SK-N-SH (cell line): ENCODE data around the gene ALKBH6. TPM values are rescaled to one million over a fixed set of nuclear protein-coding genes. Genes with fewer than 3 reads are reported as not detected.

Source experiments
- CTCF ChIA-PET: fragments of 300-600, 350-600 bp; formaldehyde crosslinking; extraction: SDS; loops from one replicate; lab custom pipeline; 2021; lab: Yijun Ruan, JAX
- POLR2A ChIA-PET: fragments of 350-600 bp; sonication (Branson Sonifier 250); formaldehyde crosslinking; extraction: SDS; loops from one replicate; lab custom pipeline; 2020; ENCODE audit warnings: antibody characterized with exemption, inconsistent platforms; lab: Yijun Ruan, JAX
- DNase-seq: peaks from one replicate; pipeline ENCODE4 v3.0.0; 2012
- H2AFZ ChIP-seq: fragments of 200-600 bp; sonication (generic); 2 replicates; pipeline ENCODE4 v1.8.1; 2016; ENCODE audit warnings: antibody characterized with exemption, mild to moderate bottlenecking, low read depth
- H3F3A ChIP-seq: fragments of 200-600 bp; sonication (generic); replicated peaks from 2 replicates; pipeline ENCODE3; 2016; ENCODE audit warnings: antibody characterized with exemption, mild to moderate bottlenecking; ENCODE audit not compliant: insufficient read depth
- H3K27ac ChIP-seq, 2 experiments: fragments of 200-500 bp in 1 of 2; fragments of 200-600 bp in 1 of 2; sonication (Bioruptor generic) in 1 of 2; sonication (generic), shearing (Covaris generic) in 1 of 2; 2 replicates each; pipeline versions ENCODE4 v1.5.1 to v1.6.1; 2014 to 2016; ENCODE audit warnings: low read depth in 2 of 2, inconsistent platforms in 1 of 2, low read length in 1 of 2, mild to moderate bottlenecking in 1 of 2, mixed read lengths in 1 of 2
- H3K27me3 ChIP-seq: fragments of 200-600 bp; sonication (generic), shearing (Covaris generic); 2 replicates; pipeline ENCODE4 v1.6.1; 2016; ENCODE audit warnings: mixed run types; ENCODE audit not compliant: insufficient read depth
- H3K36me3 ChIP-seq, 2 experiments: fragments of 200-500 bp in 1 of 2; fragments of 200-600 bp in 1 of 2; sonication (Bioruptor generic) in 1 of 2; sonication (generic) in 1 of 2; replicated peaks in 1 of 2; 2 replicates each; pipeline versions ENCODE3 to v1.5.1; 2014 to 2016; ENCODE audit warnings: low read length in 1 of 2, mild to moderate bottlenecking in 1 of 2; ENCODE audit not compliant: insufficient read depth in 2 of 2, control insufficient read depth in 1 of 2
- H3K4me1 ChIP-seq, 2 experiments: fragments of 200-500 bp in 1 of 2; fragments of 200-600 bp in 1 of 2; sonication (Bioruptor generic) in 1 of 2; sonication (generic), shearing (Covaris generic) in 1 of 2; 2 replicates each; pipeline versions ENCODE4 v1.5.1 to v1.6.1; 2014 to 2016; ENCODE audit warnings: low read depth in 1 of 2, low read length in 1 of 2, mixed run types in 1 of 2; ENCODE audit not compliant: insufficient read depth in 2 of 2, control insufficient read depth in 1 of 2
- H3K4me2 ChIP-seq: fragments of 200-600 bp; sonication (generic), shearing (Covaris generic); 2 replicates; pipeline ENCODE4 v1.6.1; 2017; ENCODE audit warnings: mixed run types
- H3K4me3 ChIP-seq, 2 experiments: fragments of 200-500 bp in 1 of 2; fragments of 200-600 bp in 1 of 2; sonication (Bioruptor generic) in 1 of 2; sonication (generic), shearing (Covaris generic) in 1 of 2; 2 replicates each; pipeline versions ENCODE4 v1.5.1 to v1.8.1; 2014 to 2016; ENCODE audit warnings: low read depth in 2 of 2, inconsistent platforms in 1 of 2, low read length in 1 of 2, mild to moderate bottlenecking in 1 of 2, mixed read lengths in 1 of 2, moderate library complexity in 1 of 2
- H3K79me2 ChIP-seq: fragments of 200-600 bp; sonication (generic); 2 replicates; pipeline ENCODE4 v1.8.1; 2017; ENCODE audit warnings: mild to moderate bottlenecking; ENCODE audit not compliant: insufficient read depth
- H3K9ac ChIP-seq: fragments of 200-600 bp; sonication (generic); 2 replicates; pipeline ENCODE4 v1.6.1; 2017; ENCODE audit warnings: mixed run types
- H3K9me2 ChIP-seq: fragments of 200-600 bp; sonication (generic); 2 replicates; pipeline ENCODE4 v1.6.1; 2017; ENCODE audit warnings: mixed run types
- H3K9me3 ChIP-seq: fragments of 200-600 bp; sonication (generic); 2 replicates; pipeline ENCODE4 v1.6.1; 2017; ENCODE audit warnings: mixed run types, mild to moderate bottlenecking, moderate library complexity
- H4K20me1 ChIP-seq: fragments of 200-600 bp; sonication (generic); 2 replicates; pipeline ENCODE4 v1.6.1; 2017; ENCODE audit warnings: mild to moderate bottlenecking, mixed run types; ENCODE audit not compliant: insufficient read depth
- CTCF ChIP-seq: fragments of 200-600 bp; sonication (generic); IDR thresholded peaks from 2 replicates; pipeline ENCODE4 v1.6.1; 2017; ENCODE audit warnings: antibody characterized with exemption, mild to moderate bottlenecking, moderate library complexity
- ELF1 ChIP-seq: IDR thresholded peaks from 2 replicates; pipeline ENCODE4 v1.4.0; 2012
- EZH2phosphoT487 ChIP-seq: fragments of 200-600 bp; sonication (generic); IDR thresholded peaks from 2 replicates; pipeline ENCODE4 v1.6.1; 2017; ENCODE audit warnings: low read depth, mixed run types, mild to moderate bottlenecking, antibody characterized with exemption, moderate library complexity, borderline replicate concordance
- FOSL2 ChIP-seq: IDR thresholded peaks from 2 replicates; pipeline ENCODE4 v1.4.0; 2012; ENCODE audit warnings: low read depth, mild to moderate bottlenecking, moderate library complexity, borderline replicate concordance
- FOXM1 ChIP-seq: IDR thresholded peaks from 2 replicates; pipeline ENCODE4 v1.4.0; 2012; ENCODE audit warnings: low read depth, mild to moderate bottlenecking
- JUND ChIP-seq: IDR thresholded peaks from 2 replicates; pipeline ENCODE4 v1.4.0; 2012
- NFIC ChIP-seq: IDR thresholded peaks from 2 replicates; pipeline ENCODE4 v1.4.0; 2012; ENCODE audit warnings: borderline replicate concordance
- NRF1 ChIP-seq: IDR thresholded peaks from 2 replicates; pipeline ENCODE4 v1.6.1; 2012; ENCODE audit warnings: low read depth, mild to moderate bottlenecking, low read length
- RXRA ChIP-seq: IDR thresholded peaks from 2 replicates; pipeline ENCODE4 v1.4.0; 2012; ENCODE audit warnings: low read depth, mild to moderate bottlenecking, borderline replicate concordance
- SIN3A ChIP-seq: IDR thresholded peaks from 2 replicates; pipeline ENCODE4 v1.6.1; 2012; ENCODE audit warnings: low read depth, mild to moderate bottlenecking, low read length, moderate library complexity, borderline replicate concordance
- TEAD4 ChIP-seq: IDR thresholded peaks from 2 replicates; pipeline ENCODE4 v1.4.0; 2012; ENCODE audit warnings: mild to moderate bottlenecking, borderline replicate concordance; ENCODE audit not compliant: insufficient read depth
- WGBS: methylation state at CpG from one replicate; pipeline ENCODE4 v1.1.6; 2017; ENCODE audit warnings: low lambda C conversion rate; 5-methylcytosine and 5-hydroxymethylcytosine counted together
- polyA plus RNA-seq, 3 experiments: library from polyadenylated mRNA; depleted of rRNA; stranded (reverse); fragments of >200 nt; gene quantifications; 2 replicates each; pipeline ENCODE4 v1.2.3, GENCODE V29; 2012
- TF ChIP-seq, protein P1 (sequence below): IDR thresholded peaks from 2 replicates; pipeline ENCODE4; 2012
- TF ChIP-seq, protein P2 (sequence below): IDR thresholded peaks from 2 replicates; pipeline ENCODE4 v1.4.0; 2012; ENCODE audit warnings: low read depth
- TF ChIP-seq, protein P3 (sequence below): IDR thresholded peaks from 2 replicates; pipeline ENCODE4 v1.4.0; 2012; ENCODE audit warnings: low read depth, borderline replicate concordance

The ALKBH6 gene
- polyA plus RNA-seq, 1 of the 3 experiments (the other 2 are of a cell fraction) = 29.9 TPM

DNA sequence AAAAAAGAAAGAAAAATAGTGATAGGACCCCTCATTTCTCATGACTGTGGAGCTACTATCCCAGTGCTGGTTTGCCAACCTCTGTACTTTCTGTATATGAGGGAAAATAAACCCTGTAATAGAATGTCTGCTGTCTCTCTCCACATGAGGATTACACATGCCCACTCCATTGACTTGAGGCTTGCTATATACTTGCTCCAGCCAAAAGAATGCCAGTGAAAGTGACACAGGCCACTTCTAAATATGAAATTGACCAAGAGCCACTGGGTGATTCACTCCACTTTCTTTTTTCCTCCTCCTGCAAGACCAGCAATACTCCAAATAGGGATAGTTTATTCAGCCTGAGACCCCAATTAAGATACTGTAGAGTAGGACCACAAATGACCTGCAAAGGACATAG lies 33.8 kb upstream of the ALKBH6 start:
- Histone ChIP-seq H3K27me3 (no peaks in the 10 kb centered on the region), H4K20me1 (no peaks in the 10 kb centered on the region), H3K4me3 (no peak overlapping the region), H3K36me3 (no peaks in the 10 kb centered on the region), H3K27ac (no peak overlapping the region), H3K4me1 (peaks cover 0 to under 1% of the 10 kb centered on the region in 2 experiments; a peak in 2 of 4 replicates), H2AFZ (no peak overlapping the region), H3F3A (peaks cover 1% of the 10 kb centered on the region), H3K9me2 (no peaks in the 10 kb centered on the region), H3K79me2 (no peaks in the 10 kb centered on the region), H3K9ac (no peak overlapping the region), H3K4me2 (no peak overlapping the region), H3K9me3 (no peaks in the 10 kb centered on the region)
- CTCF ChIA-PET = interaction anchor here (1.3 kb wide), 1 partner anchor 8 kb away, joined by 4 read pairs; no protein-coding TSS in a partner anchor
- TF ChIP-seq RXRA (no peak), EZH2phosphoT487 (no peak), NFIC (no peak), SIN3A (no peak), ELF1 (no peak)
- TF ChIP-seq, protein P1, sequence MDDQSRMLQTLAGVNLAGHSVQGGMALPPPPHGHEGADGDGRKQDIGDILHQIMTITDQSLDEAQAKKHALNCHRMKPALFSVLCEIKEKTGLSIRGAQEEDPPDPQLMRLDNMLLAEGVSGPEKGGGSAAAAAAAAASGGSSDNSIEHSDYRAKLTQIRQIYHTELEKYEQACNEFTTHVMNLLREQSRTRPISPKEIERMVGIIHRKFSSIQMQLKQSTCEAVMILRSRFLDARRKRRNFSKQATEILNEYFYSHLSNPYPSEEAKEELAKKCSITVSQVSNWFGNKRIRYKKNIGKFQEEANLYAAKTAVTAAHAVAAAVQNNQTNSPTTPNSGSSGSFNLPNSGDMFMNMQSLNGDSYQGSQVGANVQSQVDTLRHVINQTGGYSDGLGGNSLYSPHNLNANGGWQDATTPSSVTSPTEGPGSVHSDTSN = no peak
- POLR2A ChIA-PET = no interaction called here
- no peak for DNase-seq

DNA sequence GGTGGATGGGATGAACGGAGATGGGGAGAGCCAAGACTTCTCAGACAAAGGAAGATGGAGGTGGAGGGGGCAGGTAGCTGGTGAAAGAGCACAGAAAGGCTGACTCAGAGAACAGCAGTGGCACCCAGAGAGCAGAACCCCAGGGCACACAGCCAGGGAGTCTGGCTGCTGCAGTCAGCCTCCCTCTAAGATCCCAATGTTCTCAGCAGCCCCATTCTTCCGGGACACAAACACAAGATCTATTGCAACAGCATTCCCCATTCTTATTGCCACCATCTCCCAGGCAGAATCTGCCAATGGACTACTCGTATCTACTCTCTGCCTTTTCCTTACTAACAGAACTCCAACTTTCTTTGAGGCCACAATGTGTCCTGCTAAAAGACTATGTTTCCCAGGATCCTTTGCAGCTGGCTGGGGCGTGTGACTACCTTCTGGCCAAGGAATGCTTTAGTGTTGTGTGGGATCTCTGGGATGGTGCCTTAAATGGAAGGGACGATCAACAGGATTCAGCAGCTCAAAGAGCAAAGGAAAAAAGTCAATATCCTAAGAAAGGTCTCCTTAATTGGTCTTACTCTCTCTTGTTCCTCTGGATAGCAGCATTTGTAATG lies 32.5 kb upstream of the ALKBH6 start:
- no peak overlapping the region for H3K9ac ChIP-seq
- no peaks in the 10 kb centered on the region for H3F3A ChIP-seq
- no peaks in the 10 kb centered on the region for H3K9me3 ChIP-seq
- ChIA-PET CTCF (interaction anchor here (1.3 kb wide), 1 partner anchor 10 kb away, joined by 4 read pairs; no protein-coding TSS in a partner anchor), POLR2A (no interaction called here)
- no peaks in the 10 kb centered on the region for H4K20me1 ChIP-seq
- no peak overlapping the region for H3K4me2 ChIP-seq
- H3K36me3 ChIP-seq = no peaks in the 10 kb centered on the region
- no peaks in the 10 kb centered on the region for H3K4me1 ChIP-seq
- no peak overlapping the region for H2AFZ ChIP-seq
- WGBS = 84% methylated on average over 5 of the region's 5 CpGs
- no peaks in the 10 kb centered on the region for H3K9me2 ChIP-seq
- no peaks in the 10 kb centered on the region for H3K27me3 ChIP-seq
- TF ChIP-seq JUND = no peak
- TF ChIP-seq, protein P2, sequence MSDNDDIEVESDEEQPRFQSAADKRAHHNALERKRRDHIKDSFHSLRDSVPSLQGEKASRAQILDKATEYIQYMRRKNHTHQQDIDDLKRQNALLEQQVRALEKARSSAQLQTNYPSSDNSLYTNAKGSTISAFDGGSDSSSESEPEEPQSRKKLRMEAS = no peak
- DNase-seq = no peak
- no peak overlapping the region for H3K27ac ChIP-seq
- no peaks in the 10 kb centered on the region for H3K79me2 ChIP-seq
- no peak overlapping the region for H3K4me3 ChIP-seq

- H3K9ac ChIP-seq = no peak overlapping the region
- H3K36me3 ChIP-seq = no peaks in the 10 kb centered on the region
- POLR2A ChIA-PET = interaction anchor here (1.6 kb wide), 1 partner anchor 10 kb away, joined by 4 read pairs; the partner anchor contains the start of gene THAP8
- H3K79me2 ChIP-seq = no peaks in the 10 kb centered on the region
- no peaks in the 10 kb centered on the region for H4K20me1 ChIP-seq
- H3K27me3 ChIP-seq = no peaks in the 10 kb centered on the region
- no peaks in the 10 kb centered on the region for H3K9me2 ChIP-seq
- CTCF ChIA-PET = interaction anchor here (0.6 to 1.1 kb wide), 2 partner anchors 44 to 47 kb away, joined by 3 read pairs; no protein-coding TSS in a partner anchor
- no peak overlapping the region for H2AFZ ChIP-seq
- WGBS = 100% methylated on average over 2 of the region's 2 CpGs
- no peaks in the 10 kb centered on the region for H3F3A ChIP-seq
- no peak overlapping the region for H3K4me3 ChIP-seq
- H3K27ac ChIP-seq = no peak overlapping the region
- H3K4me1 ChIP-seq = no peaks in the 10 kb centered on the region
- no peak overlapping the region for H3K4me2 ChIP-seq
- no peaks in the 10 kb centered on the region for H3K9me3 ChIP-seq
- DNase-seq = no peak
- TF ChIP-seq FOSL2 = no peak
- no peak for TF ChIP-seq RXRA
- TF ChIP-seq CTCF = no peak
- TF ChIP-seq, protein P1 = no peak
- TF ChIP-seq, protein P3, sequence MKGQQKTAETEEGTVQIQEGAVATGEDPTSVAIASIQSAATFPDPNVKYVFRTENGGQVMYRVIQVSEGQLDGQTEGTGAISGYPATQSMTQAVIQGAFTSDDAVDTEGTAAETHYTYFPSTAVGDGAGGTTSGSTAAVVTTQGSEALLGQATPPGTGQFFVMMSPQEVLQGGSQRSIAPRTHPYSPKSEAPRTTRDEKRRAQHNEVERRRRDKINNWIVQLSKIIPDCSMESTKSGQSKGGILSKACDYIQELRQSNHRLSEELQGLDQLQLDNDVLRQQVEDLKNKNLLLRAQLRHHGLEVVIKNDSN = no peak
- TF ChIP-seq TEAD4 = no peak
- no peak for TF ChIP-seq FOXM1
- no peak for TF ChIP-seq NRF1
These were observed 29.9 kb upstream of the ALKBH6 start for GRCh38 chr19:36043952-36044351.
